ENCODE measurements around the gene EPHB3.

- TF ChIP-seq GATA2 (IDR thresholded peaks at IDR 0.05; ENCODE audit: low read depth, low read length) (no peak), GATA3 (IDR thresholded peaks at IDR 0.05; ENCODE audit: low read depth, low read length) (no peak)
These were observed 8.9 kb downstream of the EPHB3 start for GRCh38 chr3:184570489-184570888.
